Stimulated activated naive CD4-positive, alpha-beta T cell treated with Interleukin-2 at 50 U/mL for 16 hours (primary cell): ENCODE data around the gene PRPF6.
"Not testable (repeated sequence)": the region's sequence is repeated elsewhere in the genome, so short reads cannot be mapped to it uniquely, and the experiment has no call there.

ENCODE experiments used
- DNase-seq: peaks from one replicate; lab custom pipeline; 2025; lab: John Stamatoyannopoulos, UW

Gene PRPF6

DNA sequence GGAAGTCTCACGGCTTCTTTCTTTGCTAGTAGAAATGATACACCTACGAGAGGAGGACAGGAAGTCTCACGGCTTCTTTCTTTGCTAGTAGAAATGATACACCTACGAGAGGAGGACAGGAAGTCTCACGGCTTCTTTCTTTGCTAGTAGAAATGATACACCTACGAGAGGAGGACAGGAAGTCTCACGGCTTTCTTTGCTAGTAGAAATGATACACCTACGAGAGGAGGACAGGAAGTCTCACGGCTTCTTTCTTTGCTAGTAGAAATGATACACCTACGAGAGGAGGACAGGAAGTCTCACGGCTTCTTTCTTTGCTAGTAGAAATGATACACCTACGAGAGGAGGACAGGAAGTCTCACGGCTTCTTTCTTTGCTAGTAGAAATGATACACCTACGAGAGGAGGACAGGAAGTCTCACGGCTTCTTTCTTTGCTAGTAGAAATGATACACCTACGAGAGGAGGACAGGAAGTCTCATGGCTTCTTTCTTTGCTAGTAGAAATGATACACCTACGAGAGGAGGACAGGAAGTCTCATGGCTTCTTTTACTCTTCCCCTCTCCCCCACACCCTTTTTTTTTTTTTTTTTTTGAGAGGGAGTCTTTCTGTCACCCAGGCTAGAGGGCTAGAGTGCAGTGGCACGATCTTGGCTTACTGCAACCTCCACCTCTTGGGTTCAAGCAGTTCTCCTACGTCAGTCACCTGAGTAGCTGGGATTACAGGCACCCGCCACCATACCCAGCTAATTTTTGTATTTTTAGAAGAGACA, 31.6 kb downstream of the PRPF6 start:
- DNase-seq: not testable (repeated sequence)

DNA sequence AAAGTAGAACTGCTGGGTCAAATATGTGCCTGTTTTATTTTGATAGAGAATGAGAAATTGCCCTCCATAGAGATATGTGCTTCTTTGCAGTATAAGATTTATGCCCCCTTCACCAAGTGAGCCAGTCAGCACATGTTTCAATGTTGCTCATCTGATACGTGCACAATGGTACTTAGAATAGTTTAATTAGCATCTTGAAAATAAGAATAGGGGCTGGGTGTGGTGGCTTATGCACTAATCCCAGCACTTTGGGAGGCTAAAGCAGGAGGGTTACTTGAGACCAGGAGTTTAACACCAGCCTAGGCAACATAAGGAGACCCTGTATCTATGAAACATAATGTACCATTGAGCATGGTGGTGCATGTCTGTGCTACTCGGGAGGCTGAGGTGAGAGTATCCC, 34.7 kb downstream of the PRPF6 start:
- no peak for DNase-seq

DNA sequence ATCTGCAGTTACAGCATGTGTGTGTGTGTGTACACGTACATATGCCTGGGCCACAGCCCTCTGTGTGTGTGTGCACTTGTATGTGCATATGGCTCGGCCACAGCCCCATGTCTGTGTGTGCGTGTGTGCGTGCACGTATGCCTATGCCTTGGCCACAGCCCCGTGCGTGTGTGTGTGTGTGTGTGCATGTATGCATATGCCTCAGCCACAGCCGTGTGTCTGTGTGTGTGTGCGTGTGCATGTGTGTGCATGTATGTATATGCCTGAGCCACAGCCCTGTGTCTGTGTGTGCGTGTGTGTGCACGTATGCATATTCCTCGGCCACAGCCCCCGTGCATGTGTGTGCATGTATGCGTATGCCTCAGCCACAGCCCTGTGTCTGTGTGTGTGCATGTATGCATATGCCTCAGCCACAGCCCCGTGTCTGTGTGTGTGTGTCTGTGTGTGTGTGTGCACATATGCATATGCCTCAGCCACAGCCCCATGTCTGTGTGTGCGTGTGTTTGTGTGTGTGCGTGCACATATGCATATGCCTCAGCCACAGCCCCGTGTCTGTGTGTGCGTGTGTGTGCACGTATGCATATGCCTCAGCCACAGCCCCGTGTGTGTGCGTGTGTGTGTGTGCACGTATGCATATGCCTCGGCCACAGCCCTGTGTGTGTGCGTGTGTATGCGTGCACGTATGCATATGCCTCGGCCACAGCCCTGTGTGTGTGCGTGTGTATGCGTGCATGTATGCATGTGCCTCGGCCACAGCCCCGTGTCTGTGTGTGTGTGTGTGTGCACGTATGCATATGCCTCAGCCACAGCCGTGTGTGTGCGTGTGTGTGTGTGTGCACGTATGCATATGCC, 40.4 kb downstream of the PRPF6 start:
- DNase-seq: no peak

DNA sequence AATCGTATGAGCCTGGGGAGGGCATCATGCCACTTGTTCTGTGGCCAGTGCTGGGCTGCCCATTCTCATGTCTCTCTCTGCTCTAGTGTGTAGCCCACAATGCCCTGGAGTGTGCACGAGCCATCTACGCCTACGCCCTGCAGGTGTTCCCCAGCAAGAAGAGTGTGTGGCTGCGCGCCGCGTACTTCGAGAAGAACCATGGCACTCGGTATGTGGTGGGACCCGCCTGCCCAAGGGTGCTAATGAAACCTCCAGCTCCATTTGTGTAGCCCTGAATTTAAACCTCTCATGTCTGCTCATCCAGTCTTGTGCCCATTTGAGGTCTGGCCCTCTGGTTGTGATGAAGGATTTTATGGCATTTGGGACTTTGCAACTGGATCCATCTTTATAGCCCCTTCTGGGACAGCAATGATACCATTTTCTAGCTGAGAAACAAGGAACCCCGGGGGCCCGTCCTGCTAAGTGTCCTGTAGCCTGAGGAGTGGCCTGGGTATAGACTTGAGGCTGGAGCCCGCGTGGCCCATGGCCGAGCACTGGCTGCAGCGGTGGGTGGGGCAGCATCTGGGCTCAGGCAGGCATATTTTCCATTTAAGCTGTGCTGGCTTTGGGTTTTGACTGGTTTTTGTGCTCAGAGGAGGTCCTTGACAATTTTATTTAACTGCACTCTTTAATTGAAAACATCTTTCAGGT, 41.9 kb downstream of the PRPF6 start:
- DNase-seq: no peak

DNA sequence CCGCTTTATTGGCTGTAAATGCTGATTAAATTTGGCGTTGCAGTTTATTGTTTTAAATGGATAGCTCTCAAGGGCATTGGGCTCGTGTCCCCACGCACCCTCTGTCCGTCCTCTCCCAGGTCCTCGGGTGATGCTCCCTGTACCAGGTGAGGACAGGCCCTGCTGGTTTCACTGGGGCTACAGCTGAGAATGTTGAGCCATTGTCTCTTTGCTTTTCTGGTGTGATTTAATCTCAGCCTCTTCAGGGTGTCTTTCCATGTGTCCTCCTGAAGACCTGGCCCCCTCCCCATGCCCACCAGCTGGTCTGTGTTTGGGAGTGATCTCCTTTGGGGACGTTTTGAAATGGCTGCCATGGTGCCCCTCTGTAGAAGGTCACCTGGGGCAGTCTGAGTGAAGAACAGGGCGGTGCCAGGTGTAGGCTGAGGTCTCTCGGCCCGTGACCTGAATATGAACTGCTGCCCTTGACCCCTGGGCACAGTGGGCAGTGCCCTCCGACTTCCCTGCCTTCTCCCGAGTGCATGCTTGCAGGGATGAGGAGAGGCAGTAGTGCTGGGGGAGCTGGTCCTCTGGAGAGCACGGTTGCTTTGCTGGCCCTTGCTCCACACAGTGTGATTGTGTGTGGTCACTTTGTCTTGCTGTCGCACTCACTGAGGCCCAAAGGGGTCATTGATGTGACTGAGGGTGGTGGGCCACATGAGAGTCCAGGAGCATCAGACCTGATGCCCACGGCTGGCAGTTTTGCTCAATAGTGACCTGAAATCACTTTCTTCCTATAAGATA, 42.6 kb downstream of the PRPF6 start:
- DNase-seq: no peak

DNA sequence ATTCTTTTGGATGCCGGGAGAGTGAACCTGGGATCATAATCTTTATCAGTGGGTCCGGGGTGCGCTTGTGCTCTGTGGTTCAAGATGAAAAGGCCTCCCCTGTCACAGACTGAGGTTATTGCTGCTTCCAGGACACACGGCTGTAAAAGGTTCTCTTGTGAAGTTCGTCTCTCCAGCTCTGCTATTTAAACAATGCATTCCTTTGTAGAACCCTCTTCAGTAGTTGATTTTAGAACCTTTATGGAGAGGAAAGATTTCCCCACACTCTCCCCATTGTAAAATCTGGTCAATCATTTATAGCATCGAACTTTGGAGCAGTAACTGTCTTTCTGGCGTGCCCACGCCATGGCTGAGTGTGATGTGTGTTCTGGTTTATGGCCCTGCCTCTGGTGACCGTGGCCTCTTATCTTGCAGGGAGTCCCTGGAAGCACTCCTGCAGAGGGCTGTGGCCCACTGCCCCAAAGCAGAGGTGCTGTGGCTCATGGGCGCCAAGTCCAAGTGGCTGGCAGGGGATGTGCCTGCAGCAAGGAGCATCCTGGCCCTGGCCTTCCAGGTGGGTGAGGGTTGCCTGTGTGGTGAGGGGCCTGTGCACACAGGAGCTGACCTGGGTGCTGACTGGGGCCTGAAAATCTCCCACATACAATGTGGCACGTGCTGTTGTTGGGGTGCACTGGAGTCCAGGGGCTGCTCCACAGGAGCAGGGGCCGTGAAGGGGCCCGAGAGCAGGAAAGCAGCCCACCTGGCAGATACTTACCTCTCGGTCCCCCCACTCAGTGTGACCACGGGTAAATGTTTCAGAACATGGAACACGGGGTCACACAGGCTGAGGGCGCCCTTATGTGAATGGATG, 43.4 kb downstream of the PRPF6 start:
- DNase-seq: no peak

- DNase-seq: no peak
Measured at GRCh38 chr20:64025101-64025825, 44.3 kb downstream of the PRPF6 start.

- DNase-seq: no peak
Measured at GRCh38 chr20:64025826-64026412, 45.0 kb downstream of the PRPF6 start.

DNA sequence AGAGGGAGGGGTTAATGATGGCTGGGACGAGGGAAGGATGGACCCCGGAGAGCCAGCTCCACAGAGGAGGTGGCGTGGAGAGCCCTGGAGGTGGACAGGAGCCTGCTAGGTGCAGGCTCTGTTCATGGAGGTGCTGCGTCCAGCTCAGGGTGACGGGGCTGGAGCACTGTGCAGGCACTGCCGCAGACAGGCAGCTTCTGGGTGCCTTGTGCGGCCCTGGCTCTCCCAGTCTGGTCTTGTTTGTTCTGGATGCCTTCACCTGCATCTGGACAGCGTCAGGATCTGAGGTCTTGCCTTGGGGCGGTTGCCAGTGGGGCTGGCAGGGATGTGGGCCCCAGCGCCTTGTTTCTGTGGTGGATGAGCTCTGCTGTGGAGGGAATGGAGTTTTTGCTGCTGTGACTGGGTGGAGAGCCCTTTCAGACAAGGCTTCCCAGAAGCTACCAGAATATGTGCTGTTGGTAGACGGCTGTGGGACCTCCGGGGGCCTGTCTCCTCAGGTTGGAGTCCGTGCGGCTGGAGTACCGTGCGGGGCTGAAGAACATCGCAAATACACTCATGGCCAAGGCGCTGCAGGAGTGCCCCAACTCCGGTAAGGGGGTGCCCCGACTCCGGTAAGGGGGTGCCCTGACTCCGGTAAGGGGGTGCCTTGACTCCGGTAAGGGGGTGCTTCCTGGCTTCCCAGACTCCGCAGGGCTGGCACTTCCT, 47.2 kb downstream of the PRPF6 start:
- no peak for DNase-seq

GRCh38 chr20:64029293-64030117, 48.6 kb downstream of the PRPF6 start:
- DNase-seq: no peak

DNA sequence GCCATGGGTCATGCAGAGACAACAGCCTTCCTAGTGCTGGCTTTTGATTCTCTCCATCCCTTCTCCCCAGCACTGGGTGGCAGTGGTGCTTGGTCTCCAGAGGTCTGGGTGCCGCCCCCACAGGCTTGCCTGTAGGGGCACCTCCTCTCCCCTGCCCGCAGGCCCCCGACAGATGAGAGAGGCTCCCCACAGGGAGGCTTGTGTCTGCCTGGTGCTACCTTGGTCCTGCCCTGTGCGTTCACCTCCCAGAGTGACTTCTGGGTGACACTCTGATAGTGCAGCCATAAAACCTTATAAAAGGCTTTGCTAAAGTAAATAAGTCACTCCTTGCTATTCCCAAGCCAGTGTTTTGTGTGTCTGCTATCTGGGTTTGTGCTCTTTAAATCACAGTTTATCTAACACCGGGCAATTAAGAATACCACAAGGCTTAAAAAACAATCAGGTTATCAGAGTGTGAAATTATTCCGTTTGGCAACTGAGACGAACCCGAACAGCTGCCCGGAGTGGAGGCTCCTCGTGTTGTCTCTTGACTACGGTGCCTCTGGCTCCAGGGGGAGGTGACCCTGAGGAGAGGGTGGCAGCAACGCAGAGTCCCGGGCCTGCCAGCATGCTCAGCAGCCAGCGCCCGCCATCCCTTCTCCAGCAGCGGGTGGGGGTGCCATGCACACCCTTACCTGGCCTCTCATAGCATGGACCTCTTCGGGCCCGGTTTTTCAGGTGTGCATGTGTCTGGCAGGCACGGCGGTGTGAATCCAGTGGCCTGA, 49.6 kb downstream of the PRPF6 start:
- no peak for DNase-seq

DNA sequence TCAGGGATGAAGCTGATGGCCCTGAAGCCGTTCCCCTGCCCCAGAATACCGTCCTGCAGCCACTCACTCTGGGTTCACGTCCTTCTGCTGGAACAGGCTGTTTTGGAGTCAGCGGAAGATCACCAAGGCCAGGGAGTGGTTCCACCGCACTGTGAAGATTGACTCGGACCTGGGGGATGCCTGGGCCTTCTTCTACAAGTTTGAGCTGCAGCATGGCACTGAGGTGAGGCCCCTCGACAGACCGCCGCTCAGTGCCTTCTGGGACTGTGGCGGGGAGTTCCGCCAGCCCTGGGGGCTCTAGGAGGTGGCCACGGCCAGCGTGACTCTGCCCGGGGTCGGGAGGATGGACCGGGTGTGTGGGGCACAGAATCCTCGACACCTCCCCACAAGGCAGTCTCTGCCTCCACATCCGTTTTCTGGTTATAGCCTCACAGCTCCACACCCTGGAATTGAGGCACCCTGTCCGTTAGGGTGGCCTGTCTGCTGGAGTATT, 50.9 kb downstream of the PRPF6 start:
- DNase-seq: no peak

GRCh38 chr20:64032706-64033624, 52.0 kb downstream of the PRPF6 start:
- DNase-seq: no peak

GRCh38 chr20:64033981-64034493, 53.1 kb downstream of the PRPF6 start:
- no peak for DNase-seq

DNA sequence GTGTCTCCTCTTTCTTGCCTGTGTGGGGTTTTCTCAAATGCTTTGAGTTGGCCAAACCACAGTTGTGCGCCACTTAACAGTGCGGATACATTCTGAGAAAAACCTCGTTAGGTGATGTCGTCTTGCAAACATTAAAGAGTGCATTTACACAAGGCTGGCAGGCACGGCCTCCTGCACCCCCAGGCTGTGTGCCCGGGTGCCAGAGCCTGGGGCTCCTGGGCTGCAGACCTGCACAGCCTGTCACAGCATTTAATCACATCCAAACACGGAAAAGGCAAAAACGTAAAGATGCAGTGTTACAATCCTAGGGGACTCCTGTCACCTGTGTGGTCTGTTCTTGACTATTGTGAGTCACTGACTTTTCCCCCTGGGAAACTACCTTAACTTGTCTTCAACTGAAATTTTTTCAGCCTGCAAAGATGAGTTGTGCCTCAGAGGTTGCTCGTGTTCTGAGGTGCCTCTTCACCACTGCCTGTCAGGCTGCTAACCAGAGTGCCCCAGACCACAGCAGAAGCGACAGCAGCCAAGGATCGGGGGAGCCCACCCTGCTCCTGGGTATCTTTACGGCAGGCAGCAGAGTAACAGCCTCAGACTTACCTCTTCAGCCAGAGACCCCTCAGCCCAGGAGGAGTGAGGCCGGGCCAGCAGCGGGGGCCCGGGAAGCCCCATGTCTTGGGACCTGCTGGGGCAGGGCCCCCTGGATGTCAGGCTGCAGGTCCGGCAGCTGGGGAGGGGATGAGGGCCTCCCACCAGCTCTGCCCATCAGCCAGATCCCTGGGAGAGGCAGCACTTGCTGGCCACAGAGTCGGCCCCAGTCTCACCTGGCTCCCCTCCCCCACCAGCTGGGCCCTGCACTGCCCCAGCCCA, 54.4 kb downstream of the PRPF6 start:
- DNase-seq: peak; percentile 31
